NCI-H748 (cell line): ENCODE data around the gene BRSK1.
A peak's percentile ranks its signal among the peaks of the same experiment; 100 is the strongest.

Source experiments
- DNase-seq: peaks from one replicate; lab custom pipeline; 2025; ENCODE audit not compliant: unreplicated experiment; lab: John Stamatoyannopoulos, UW

The BRSK1 gene

GRCh38 chr19:55273978-55274707, 9.7 kb upstream of the BRSK1 start:
- DNase-seq: no peak

GRCh38 chr19:55275851-55276719, 7.7 kb upstream of the BRSK1 start:
- DNase-seq: no peak

GRCh38 chr19:55276720-55277430, 6.9 kb upstream of the BRSK1 start:
- no peak for DNase-seq

GRCh38 chr19:55277494-55277893, 6.3 kb upstream of the BRSK1 start:
- no peak for DNase-seq

- no peak for DNase-seq
Measured at GRCh38 chr19:55278391-55279135, 5.2 kb upstream of the BRSK1 start.

GRCh38 chr19:55279340-55279739, 4.5 kb upstream of the BRSK1 start:
- DNase-seq: no peak

GRCh38 chr19:55279770-55280643, 3.8 kb upstream of the BRSK1 start, which contains the start of gene HSPBP1:
Gene HSPBP1, minus strand, starts transcription at chr19:55280110. Its CDS starts 502 bp downstream, at chr19:55279608.
- DNase-seq: peak; percentile 99

- peak; percentile 49 for DNase-seq
Measured at GRCh38 chr19:55284405-55285058, 735 bp downstream of the BRSK1 start.

- no peak for DNase-seq
Measured at GRCh38 chr19:55285229-55285890, 1.6 kb downstream of the BRSK1 start.

GRCh38 chr19:55287361-55288079, 3.7 kb downstream of the BRSK1 start:
- no peak for DNase-seq

- no peak for DNase-seq
Measured at GRCh38 chr19:55289117-55289796, 5.5 kb downstream of the BRSK1 start.

- no peak for DNase-seq
Measured at GRCh38 chr19:55297267-55297666, 13.5 kb downstream of the BRSK1 start.

GRCh38 chr19:55299991-55300390, 16.2 kb downstream of the BRSK1 start:
- no peak for DNase-seq

GRCh38 chr19:55300886-55301458, 17.2 kb downstream of the BRSK1 start:
- no peak for DNase-seq

GRCh38 chr19:55301459-55302317, 17.9 kb downstream of the BRSK1 start:
- DNase-seq: peak; percentile 81

- DNase-seq: no peak
Measured at GRCh38 chr19:55302318-55302703, 18.5 kb downstream of the BRSK1 start.
